Inflammatory macrophage treated with lipopolysaccharide for 4 hours (primary cell): Measurements from ENCODE around the gene ZHX3.

ENCODE experiments used
- DNase-seq: peaks from one replicate; pipeline ENCODE4 v3.0.0-alpha.2; 2020

Gene ZHX3

DNA sequence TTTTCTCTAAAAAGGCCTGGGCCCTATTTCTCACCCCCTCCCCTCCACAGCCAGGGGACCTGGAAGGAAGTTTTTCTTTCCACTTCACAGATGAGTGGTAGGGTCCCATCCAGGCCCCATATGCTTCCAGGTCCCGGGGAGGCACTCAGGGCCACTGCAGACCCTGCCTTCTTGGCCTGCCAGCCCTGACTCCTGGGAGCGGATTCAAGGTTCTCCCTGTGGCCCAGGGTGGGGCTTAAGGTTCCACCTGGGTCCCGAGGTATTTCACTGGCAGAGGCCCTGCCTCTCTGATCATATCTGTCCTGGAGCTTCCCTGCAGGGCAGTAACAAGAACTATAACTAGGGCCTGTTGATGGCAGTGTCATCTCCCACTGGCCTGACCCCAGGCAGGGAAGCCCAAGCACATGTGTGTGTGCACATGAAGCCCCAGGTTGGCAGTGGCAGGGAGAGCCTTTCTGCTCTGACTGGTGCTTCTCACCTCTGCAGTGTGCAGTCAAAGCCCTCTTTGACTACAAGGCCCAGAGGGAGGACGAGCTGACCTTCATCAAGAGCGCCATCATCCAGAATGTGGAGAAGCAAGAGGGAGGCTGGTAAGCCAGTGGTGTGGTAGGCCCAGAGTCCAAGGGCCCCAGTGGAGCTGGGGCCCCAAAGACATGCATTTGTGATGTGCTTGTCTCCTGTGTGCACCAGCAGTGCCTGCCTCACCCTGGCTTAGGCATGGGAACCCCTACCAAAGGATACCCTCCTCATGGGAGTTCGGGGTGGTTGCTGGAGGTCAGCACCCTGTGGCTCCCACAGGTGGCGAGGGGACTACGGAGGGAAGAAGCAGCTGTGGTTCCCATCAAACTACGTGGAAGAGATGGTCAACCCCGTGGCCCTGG lies 149.0 kb downstream of the ZHX3 start:
- no peak for DNase-seq

DNA sequence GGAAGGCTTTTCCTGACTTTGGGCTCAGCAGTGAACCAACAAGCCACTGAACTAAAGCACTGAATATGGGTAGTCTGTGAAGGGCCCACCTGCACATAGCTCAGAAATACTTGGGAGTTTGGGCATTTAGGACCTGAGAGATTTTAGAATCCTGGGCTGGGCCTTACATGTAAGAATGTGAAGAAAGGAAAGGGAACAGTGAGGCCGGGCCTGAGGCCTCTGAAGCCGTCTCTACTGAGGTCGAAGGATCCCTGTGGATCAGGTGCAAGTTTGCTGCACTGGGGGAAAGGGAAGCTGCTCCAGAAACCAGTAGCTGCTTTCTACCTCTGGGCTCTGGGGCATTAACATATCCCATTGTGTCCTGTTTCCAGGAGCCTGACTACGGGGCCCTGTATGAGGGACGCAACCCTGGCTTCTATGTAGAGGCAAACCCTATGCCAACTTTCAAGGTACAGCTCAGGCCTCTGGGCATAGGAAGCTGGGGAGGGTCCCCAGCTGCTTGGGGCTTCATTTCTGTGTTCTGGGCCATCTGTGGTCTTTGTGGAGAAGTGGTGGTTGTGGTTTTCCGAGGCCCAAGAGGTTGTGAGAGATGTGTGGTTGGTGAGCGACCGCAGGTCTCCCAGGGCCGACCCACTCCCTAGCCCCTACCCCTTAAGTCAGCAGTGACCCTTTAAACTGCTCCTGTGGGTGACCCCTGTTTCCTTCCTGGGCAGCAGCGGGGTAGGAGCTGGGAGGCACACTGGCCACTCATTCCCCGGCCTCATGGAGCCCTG lies 149.9 kb downstream of the ZHX3 start:
- no peak for DNase-seq

DNA sequence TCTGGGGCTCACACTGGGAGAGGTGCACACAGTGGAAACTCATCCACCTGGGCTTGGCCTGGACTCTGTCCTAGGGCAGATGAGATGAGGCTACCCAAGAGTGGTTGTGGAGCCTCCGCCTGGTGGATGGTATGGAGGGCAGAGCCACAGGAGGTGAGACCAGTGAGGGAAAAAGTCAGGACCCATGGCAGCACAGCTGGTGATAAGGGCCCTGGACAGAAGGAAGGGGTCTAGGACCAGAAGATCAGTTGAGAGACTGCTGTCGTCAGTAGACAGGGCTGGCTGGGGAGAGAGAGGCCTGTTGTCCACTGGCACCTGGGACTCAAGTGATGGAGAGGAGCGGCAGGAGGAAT lies 150.4 kb downstream of the ZHX3 start:
- no peak for DNase-seq

DNA sequence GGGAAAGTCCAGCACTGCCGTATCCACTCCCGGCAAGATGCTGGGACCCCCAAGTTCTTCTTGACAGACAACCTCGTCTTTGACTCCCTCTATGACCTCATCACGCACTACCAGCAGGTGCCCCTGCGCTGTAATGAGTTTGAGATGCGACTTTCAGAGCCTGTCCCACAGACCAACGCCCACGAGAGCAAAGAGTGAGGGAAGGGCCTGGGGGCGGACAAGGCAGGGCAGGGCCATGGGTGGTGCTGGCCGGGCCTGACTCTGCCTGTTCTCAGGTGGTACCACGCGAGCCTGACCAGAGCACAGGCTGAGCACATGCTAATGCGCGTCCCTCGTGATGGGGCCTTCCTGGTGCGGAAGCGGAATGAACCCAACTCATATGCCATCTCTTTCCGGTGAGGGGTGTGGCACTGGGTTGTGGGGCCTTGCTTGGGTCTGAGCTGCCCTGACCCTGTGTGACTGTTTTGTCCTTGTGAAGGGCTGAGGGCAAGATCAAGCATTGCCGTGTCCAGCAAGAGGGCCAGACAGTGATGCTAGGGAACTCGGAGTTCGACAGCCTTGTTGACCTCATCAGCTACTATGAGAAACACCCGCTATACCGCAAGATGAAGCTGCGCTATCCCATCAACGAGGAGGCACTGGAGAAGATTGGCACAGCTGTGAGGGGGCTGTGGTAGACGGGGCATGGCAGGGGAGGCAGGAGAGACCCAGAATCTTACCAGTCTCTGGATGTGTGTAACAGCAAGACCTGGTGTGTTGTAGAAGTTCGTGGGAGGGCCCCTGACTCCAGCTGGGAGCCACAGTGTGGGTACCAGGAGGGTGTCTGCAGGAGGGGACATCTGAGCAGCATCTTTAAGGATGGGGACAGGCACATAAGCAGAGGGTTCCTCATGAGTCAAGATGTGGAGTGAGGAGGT lies 151.1 kb downstream of the ZHX3 start:
- DNase-seq: no peak

DNA sequence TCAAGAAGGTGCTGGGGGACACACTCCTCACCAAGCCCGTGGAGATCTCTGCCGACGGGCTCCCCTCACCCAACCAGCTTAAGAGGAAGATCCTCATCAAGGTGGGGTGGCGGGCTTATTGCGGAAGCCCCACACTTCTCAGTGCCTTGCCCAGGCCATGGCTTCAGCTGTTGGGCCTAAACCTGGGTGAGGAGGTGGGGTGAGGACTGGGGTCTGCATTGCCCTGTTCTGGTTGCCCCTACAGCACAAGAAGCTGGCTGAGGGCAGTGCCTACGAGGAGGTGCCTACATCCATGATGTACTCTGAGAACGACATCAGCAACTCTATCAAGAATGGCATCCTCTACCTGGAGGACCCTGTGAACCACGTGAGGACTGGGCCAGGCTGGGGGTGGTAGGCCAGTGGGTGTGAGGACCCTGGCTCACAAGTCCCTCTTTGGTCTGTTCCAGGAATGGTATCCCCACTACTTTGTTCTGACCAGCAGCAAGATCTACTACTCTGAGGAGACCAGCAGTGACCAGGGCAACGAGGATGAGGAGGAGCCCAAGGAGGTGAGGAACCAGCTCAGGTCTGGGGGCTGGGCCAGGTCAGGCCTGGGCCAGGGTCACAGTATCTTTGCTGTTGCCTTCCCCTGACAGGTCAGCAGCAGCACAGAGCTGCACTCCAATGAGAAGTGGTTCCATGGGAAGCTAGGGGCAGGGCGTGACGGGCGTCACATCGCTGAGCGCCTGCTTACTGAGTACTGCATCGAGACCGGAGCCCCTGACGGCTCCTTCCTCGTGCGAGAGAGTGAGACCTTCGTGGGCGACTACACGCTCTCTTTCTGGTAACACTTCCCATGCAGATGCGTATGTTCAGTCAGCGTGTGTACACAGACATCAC lies 152.3 kb downstream of the ZHX3 start:
- no peak for DNase-seq

DNA sequence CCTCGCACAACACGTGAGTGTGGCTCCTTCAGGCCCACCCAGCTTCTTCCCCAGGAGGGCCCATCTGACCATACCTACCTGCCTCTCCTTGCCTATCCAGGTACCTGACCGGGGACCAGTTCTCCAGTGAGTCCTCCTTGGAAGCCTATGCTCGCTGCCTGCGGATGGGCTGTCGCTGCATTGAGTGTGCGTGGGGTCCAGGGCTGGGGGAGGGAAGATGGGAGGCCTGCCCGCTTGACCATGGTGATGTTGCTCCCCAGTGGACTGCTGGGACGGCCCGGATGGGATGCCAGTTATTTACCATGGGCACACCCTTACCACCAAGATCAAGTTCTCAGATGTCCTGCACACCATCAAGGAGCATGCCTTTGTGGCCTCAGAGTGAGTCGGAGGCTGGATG lies 153.7 kb downstream of the ZHX3 start:
- DNase-seq: no peak

DNA sequence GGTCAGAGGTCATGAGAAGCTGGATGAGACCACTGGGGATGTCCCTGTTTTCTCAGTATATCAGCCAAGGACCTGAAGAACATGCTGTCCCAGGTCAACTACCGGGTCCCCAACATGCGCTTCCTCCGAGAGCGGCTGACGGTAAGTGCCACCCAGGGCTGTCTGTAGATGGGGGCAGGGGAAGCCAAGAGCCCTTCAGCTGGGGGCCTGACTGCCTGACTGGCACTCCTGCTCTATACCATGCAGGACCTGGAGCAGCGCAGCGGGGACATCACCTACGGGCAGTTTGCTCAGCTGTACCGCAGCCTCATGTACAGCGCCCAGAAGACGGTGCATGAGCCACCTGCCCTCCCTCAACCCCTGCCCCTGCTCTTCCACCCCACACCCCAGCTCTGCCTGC lies 155.1 kb downstream of the ZHX3 start:
- DNase-seq: no peak

DNA sequence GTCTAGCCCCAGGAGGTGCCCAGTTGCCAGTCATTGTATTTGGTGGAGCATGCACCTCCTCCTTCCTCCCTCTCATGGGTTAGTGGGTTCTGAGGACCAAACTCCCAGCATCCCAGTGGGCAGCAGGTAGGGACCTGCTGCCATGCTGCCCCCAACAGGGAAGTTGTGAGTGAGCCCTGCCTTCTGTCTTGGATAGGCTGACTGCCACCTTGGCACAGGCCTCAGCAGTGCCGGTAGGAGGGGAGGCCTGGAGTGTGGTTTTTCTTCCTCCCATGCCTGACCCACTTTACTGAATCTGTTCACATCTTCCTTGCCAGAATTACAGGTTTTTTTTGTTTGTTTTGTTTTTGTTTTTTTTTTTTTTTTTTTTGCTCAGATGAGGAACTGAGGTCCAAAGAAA lies 155.6 kb downstream of the ZHX3 start:
- no peak for DNase-seq

DNA sequence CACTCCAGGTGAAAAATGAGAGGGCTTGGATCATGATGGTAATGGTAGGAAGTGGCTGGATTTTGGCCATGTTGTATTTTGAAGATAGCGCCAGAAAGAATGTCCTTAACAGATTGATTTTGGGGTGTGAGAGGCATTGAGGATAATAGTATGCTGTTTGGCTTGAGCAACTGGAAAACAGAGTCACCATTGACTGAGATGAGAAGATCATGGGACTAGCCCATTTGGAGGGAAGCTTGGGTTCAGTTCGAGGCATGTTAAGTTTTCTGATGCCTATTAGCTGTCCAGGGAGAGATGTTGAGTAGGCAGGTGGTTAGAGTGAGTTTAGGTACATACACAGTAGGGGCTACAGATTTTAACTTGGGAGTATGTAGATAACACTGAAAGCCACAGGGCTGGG lies 156.8 kb downstream of the ZHX3 start:
- DNase-seq: no peak

DNA sequence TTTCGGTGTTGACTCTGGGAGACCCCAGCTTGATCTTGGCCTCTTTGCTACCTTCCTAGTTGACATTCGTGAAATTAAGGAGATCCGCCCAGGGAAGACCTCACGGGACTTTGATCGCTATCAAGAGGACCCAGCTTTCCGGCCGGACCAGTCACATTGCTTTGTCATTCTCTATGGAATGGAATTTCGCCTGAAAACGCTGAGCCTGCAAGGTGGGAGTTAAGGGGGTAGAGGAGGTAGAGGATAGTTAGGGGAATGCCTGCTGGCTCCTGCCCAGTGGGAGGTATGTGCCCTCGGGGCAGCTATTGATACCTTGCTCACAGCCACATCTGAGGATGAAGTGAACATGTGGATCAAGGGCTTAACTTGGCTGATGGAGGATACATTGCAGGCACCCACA lies 158.0 kb downstream of the ZHX3 start:
- no peak for DNase-seq

DNA sequence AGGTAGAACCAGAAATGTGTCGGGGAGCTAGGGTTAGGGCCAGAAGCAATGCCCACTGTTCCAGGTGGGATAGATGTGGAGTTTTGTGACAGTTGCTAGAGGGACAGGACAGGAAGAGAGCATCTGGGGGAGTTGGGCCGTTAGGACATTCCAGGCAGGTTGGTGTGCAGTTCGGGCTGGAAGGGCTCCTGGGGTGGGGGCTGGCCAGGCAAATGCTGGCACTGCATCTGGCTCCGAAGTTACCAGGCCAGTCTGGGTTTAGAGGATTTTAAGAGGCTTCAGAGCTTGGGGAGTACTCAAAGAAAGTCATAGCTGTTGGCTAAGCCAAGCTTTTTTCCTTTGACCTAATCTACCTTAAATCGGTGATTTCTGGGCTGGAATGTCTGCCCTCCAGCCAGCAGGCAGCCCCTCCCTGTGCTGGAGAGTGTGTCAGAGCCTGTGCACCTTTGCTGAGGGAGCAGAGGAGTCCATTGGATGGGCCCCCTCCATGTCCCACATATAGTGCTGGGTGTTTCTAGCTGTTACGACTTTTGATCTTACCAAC lies 159.4 kb downstream of the ZHX3 start:
- DNase-seq: no peak

DNA sequence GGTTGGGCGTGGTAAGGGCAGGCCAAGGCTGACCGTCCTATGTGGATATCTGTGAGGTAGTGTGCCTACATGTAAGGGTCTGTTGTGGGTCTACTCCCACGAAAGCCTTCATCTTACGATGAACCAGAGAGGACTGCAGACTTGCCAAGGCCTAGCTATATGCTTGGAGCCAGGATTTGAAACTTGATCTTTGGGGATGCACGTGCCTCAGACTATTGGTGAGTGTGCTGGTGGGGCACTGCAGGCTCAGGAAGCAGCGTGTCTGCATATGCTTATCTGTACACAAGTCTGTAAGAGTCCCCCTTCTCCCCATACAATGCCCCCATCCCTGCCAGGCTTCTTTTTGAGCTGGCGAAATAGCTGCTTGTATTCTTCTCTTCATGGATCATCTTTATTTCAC lies 162.3 kb downstream of the ZHX3 start:
- no peak for DNase-seq

DNA sequence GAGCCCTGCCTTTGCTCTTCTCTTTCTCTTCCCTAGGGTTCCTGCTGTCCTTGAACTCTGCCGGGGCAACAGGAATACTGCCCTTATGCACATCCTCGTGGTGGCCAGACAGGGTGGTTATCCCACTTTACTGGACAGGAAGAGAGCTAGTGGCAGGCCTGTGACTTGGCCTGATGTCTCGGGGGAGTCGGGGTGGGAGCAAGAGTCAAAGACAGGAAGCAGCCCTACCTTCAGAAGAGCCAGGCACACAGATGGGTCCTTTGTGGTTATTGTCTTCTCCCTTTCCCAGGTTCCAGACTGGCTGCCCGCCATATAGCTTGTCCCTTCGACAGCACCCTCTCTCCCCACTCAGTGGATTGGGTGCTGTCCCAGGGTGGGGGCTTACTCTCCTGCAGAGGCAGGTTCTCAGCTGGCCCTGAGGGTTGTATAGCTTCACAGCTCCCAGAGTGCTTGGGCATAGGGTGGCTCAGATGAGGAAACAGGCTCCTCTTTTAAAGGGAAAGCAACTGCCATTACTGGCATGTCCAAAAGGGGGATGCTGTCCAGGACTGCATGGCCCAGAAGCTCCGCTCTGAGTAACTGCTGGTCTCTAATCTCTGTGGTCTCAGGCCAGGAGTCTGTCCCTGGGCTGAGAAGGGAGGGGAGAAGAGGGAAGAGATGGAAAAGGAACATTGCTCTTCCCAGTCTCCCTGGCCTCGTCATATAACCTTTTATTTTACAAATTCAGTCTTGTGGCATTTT lies 162.9 kb downstream of the ZHX3 start:
- no peak for DNase-seq

DNA sequence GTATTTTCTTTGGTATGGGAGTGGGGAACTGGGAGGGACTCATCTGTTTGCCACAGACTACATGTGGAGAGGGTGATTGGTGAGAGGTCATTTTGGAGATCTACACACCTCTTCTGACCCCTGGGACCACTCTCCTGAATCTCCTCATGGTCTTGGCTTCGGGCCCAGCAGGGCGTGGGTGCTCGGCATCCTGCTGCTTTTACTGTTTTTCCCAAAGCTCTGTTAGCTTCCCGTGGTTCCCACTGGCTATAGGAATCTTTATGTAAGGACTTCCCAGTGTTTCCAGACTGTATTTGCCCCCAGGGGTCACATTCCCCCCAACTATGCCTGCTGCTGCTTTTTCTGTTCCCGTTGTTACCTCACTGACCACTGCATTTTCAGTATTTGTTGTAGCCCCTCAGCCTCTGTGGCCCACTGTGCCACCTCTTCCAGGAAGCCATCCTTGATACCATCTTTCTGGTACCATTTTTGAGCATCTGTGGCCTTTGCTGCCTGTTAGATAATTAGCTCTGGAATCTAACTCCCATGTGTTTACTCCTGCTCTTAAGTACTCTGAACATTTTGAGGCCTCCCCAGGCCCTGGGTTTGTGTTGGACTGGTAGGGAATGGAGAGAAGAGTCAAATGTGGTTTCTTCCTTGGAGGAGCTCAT lies 165.3 kb downstream of the ZHX3 start:
- DNase-seq: no peak

DNA sequence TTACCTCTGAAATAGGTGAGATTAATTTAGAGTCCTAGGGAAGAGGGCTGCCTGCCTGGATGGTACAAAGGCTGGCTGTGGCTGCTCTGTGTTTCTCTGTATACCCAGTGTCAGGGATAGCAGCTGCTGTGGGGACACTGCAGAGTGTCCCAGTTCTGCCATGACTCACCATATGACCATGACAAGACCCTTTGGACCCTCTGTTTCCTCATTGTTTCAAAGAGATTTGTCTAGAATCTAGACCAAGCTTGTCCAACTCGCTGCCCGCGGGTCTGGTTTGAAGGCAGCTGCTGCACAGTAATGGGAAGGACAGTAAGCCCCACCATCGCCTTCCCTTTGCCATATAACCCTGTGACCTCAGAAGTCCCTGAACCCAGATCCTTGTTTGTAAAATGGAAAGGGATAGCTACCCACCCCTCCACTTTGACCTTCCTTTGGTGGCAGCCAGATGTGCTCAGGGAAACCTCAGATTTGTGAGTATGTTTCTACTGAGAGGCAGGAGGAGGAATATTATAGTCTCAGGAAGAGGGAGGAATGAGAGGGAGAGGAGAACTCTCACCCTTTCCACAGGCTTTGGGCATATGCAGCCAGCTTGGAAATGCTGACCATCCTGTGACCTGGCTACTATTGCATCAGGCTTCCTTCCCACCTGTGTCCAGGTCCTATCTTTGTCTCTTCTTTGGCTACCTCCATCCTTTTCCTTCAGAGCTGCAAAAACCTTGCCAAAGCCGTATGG lies 166.2 kb downstream of the ZHX3 start:
- DNase-seq: no peak

DNA sequence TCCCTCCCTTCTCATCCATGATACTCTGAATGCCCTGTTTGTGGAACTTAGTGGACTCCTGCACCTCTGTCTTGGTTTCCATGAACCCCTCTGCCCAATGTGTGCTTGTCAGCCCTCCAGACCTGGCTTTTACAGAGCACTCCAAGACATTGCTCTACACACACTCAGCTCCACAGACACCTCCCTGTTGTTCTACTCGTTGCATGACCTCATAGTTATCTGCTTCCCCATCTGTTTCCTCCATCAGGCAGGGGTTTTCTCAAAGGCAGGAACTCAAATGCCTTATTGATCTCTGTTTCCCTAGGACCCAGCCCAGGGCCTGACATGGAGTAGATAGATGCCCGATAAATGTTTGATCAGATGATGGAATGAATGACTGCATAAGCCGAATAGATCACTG lies 166.9 kb downstream of the ZHX3 start:
- no peak for DNase-seq

DNA sequence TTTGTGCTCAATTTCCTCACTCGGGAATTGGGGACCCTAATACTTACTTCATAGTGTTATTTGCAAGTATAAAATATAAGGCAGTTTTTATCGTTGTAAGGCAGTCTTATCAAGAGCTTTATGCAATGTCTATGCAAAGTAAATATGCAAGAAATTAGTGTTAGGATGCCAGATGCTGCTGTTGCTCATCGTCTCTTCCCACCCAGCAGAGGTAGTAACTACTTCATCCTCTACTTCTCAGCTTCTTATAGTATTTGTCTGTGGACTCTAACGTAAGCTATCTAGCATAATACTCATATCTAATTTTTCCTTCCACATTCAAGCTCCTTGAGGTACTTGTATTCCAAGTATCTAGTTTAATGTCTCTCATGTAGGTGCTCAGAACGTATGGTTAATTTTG lies 168.6 kb downstream of the ZHX3 start:
- DNase-seq: no peak

DNA sequence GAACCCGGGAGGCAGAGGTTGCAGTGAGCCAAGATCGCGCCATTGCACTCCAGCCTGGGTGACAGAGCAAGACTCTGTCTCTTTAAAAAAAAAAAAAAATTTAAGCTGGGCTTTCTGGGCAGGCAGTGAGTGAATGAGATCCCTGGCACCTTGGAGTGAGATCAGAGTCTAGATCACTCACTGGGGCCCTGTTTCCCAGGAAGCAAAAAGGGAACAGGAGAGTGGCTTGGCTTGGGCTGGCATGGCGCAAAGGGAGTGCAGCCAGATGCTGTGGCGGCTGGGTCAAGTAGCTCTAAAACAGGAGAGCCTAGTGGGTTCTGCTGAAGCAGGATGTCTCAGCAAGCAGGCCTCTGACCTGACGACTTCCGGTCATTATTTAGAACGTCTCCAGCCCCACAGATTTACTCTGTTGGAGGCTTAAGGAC lies 169.8 kb downstream of the ZHX3 start:
- no peak for DNase-seq

DNA sequence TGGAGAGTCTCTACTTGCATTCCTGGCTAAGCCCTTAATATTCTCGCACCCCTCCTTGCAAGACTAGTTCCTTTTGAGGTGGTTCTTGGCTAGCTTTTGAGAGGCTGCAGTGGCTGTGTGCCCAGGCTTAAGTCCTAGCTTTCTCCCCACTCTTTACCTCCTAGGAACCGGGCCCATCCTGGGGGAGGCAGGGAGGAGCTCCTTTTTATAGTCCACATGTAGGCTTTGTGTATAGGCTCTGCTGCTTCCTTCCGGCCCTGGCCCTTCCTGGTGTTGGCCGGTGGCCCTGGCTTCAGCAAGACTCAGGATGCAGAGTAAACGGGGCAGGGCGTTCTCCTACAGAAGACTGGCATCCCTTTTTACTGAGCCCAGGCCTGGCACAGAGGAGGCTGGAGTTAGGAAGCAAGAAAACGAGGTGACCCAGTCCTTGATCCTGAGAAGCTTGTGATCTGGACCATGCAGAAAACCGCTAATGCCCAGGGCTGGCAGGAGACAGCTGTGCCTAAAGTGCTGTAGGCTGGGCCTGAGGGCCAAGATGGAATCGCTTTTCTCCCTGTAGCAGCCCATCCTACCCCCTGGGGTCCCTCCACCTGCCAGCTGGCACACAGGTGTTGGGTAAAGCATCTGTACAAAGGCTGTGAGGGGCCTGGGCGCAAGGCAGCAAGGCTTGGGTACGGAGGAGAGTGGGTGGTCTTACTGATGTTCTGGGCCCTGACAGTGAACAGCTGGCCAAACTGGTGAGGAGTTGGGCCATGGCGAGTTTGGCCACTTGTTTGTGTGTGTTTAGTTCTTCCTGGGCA lies 171.5 kb downstream of the ZHX3 start:
- no peak for DNase-seq
